Measurements from ENCODE around the gene GPC6. TPM values are rescaled to one million over a fixed set of nuclear protein-coding genes. Genes with fewer than 3 reads are reported as not detected.

Gene GPC6
- total RNA-seq, 1 experiment from 2014 or later: 0.22 TPM

DNA sequence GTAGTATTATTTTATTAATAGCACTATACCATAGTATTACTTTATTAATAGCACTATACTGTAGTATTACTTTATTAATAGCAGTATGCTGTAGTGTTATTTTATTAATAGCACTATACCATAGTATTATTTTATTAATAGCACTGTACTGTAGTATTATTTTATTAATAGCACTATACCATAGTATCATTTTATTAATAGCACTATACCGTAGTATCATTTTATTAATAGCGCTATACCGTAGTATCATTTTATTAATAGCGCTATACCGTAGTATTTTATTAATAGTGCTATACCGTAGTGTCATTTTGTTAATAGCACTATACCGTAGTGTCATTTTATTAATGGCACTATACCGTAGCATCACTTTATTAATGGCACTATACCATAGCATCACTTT, 191.8 kb downstream of the GPC6 start:
- ChIA-PET CTCF (no interaction called here), POLR2A (no interaction called here), RAD21 (ENCODE audit: low non-redundant PET in 1 of 2, low total read pairs in 2 of 2, uncharacterized antibody in 2 of 2, unreplicated experiment in 2 of 2) (no interaction called here)
- no peaks in the 10 kb centered on the region for H3K79me2 ChIP-seq (ENCODE audit: insufficient read depth, low read length)
- TF ChIP-seq SP1 (IDR thresholded peaks at IDR 0.05; ENCODE audit: low read depth): no peak
- no peak for TF ChIP-seq ZNF274 (IDR thresholded peaks at IDR 0.05; ENCODE audit: low read depth, low read length)
- no peak for TF ChIP-seq POLR2AphosphoS5 (IDR thresholded peaks at IDR 0.05; ENCODE audit: low read depth, low read length)
- TF ChIP-seq YY1 (IDR thresholded peaks at IDR 0.05; ENCODE audit: extremely low read depth, insufficient replicate concordance, low read depth, low read length): no peak
- no peak for TF ChIP-seq CBX3 (IDR thresholded peaks at IDR 0.05; ENCODE audit: low read depth)
- TF ChIP-seq ELF1 (IDR thresholded peaks at IDR 0.05; ENCODE audit: borderline replicate concordance, low read depth): no peak
- TF ChIP-seq EGR1 (IDR thresholded peaks at IDR 0.05; ENCODE audit: low read depth): no peak
- TF ChIP-seq SIN3A (IDR thresholded peaks at IDR 0.05; ENCODE audit: low read depth): no peak
- no peak for TF ChIP-seq POLR2A (IDR thresholded peaks at IDR 0.05; ENCODE audit: borderline replicate concordance, extremely low read depth, insufficient read depth, insufficient read length)
- no peak for TF ChIP-seq FOSL1 (IDR thresholded peaks at IDR 0.05; ENCODE audit: low read depth)
- intact Hi-C loops (cut with micrococcal nuclease): no loop called here
- no TSS peak for BruUV-seq (replicated peaks)
- no peaks in the 10 kb centered on the region for H3K36me3 ChIP-seq (ENCODE audit: control insufficient read depth in 1 of 2, insufficient read depth in 2 of 2, low read length in 2 of 2)
- no peak for DNase-seq (ENCODE audit: low read depth, low spot score)
- H3K4me1 ChIP-seq (ENCODE audit: control insufficient read depth in 1 of 2, insufficient read depth in 2 of 2, low read length in 2 of 2): no peaks in the 10 kb centered on the region
- ATAC-seq: no peak
- no peak overlapping the region for H3K4me3 ChIP-seq (replicated peaks in 1 of 2; ENCODE audit: low read depth in 1 of 2, low read length in 2 of 2)
- H3K27ac ChIP-seq (ENCODE audit: low read depth, low read length): no peak overlapping the region
- peaks cover 18 to 22% of the 10 kb centered on the region in 2 experiments; a peak in 2 of 4 replicates for H3K9me3 ChIP-seq (ENCODE audit: control insufficient read depth in 1 of 2, insufficient read depth in 1 of 2, low read depth in 1 of 2, low read length in 2 of 2)
- H4K20me1 ChIP-seq (ENCODE audit: insufficient read depth): no peaks in the 10 kb centered on the region
- H2AFZ ChIP-seq (ENCODE audit: low read depth, low read length, poor library complexity, severe bottlenecking): no peak overlapping the region
- H3K27me3 ChIP-seq (ENCODE audit: insufficient read depth, low read length): no peaks in the 10 kb centered on the region
- no peak overlapping the region for H3K4me2 ChIP-seq (ENCODE audit: low read length)
- no peaks in the 10 kb centered on the region for H3K9me2 ChIP-seq (ENCODE audit: insufficient read depth)
- no peak overlapping the region for H3K9ac ChIP-seq (ENCODE audit: low read length)

DNA sequence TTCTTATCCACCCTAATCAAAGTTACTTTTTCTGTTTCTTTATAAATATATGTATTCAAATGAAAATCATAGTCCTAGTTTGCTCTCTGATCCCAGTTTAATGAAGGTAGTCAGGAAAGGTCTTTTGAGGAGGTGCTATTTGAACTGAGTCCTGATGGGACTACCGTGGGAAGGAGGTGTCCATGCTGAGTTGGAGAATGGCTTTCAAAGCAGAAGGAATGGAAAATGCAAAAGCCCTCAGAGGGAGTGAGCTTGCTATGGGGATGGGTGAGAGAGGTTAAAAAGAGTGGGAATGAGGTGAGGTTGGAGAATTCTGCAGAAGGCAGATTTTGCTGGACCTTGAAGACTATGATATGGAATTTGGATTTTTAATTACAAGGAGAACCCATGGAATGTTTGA, 193.6 kb downstream of the GPC6 start:
- Histone ChIP-seq H3K4me3 (replicated peaks in 1 of 2; ENCODE audit: low read depth in 1 of 2, low read length in 2 of 2) (no peak overlapping the region), H3K36me3 (ENCODE audit: control insufficient read depth in 1 of 2, insufficient read depth in 2 of 2, low read length in 2 of 2) (no peaks in the 10 kb centered on the region), H3K27ac (ENCODE audit: low read depth, low read length) (no peak overlapping the region), H3K79me2 (ENCODE audit: insufficient read depth, low read length) (no peaks in the 10 kb centered on the region), H4K20me1 (ENCODE audit: insufficient read depth) (no peaks in the 10 kb centered on the region), H3K4me2 (ENCODE audit: low read length) (no peak overlapping the region), H3K9me3 (ENCODE audit: control insufficient read depth in 1 of 2, insufficient read depth in 1 of 2, low read depth in 1 of 2, low read length in 2 of 2) (peaks cover 16 to 21% of the 10 kb centered on the region in 2 experiments; a peak in 2 of 4 replicates), H3K9ac (ENCODE audit: low read length) (no peak overlapping the region), H3K4me1 (ENCODE audit: control insufficient read depth in 1 of 2, insufficient read depth in 2 of 2, low read length in 2 of 2) (no peaks in the 10 kb centered on the region), H2AFZ (ENCODE audit: low read depth, low read length, poor library complexity, severe bottlenecking) (no peak overlapping the region), H3K9me2 (ENCODE audit: insufficient read depth) (no peaks in the 10 kb centered on the region), H3K27me3 (ENCODE audit: insufficient read depth, low read length) (no peaks in the 10 kb centered on the region)
- RAD21 ChIA-PET (ENCODE audit: low non-redundant PET in 1 of 2, low total read pairs in 2 of 2, uncharacterized antibody in 2 of 2, unreplicated experiment in 2 of 2): no interaction called here
- DNase-seq (ENCODE audit: low read depth, low spot score) (no peak), ATAC-seq (no peak)
- CTCF ChIA-PET: no interaction called here
- POLR2A ChIA-PET: no interaction called here
- TF ChIP-seq CBX3 (IDR thresholded peaks at IDR 0.05; ENCODE audit: low read depth): no peak
- TF ChIP-seq EZH2phosphoT487 (IDR thresholded peaks at IDR 0.05; ENCODE audit: borderline replicate concordance): no peak
- no peak for TF ChIP-seq SIN3A (IDR thresholded peaks at IDR 0.05; ENCODE audit: low read depth)
- TF ChIP-seq, protein P1, sequence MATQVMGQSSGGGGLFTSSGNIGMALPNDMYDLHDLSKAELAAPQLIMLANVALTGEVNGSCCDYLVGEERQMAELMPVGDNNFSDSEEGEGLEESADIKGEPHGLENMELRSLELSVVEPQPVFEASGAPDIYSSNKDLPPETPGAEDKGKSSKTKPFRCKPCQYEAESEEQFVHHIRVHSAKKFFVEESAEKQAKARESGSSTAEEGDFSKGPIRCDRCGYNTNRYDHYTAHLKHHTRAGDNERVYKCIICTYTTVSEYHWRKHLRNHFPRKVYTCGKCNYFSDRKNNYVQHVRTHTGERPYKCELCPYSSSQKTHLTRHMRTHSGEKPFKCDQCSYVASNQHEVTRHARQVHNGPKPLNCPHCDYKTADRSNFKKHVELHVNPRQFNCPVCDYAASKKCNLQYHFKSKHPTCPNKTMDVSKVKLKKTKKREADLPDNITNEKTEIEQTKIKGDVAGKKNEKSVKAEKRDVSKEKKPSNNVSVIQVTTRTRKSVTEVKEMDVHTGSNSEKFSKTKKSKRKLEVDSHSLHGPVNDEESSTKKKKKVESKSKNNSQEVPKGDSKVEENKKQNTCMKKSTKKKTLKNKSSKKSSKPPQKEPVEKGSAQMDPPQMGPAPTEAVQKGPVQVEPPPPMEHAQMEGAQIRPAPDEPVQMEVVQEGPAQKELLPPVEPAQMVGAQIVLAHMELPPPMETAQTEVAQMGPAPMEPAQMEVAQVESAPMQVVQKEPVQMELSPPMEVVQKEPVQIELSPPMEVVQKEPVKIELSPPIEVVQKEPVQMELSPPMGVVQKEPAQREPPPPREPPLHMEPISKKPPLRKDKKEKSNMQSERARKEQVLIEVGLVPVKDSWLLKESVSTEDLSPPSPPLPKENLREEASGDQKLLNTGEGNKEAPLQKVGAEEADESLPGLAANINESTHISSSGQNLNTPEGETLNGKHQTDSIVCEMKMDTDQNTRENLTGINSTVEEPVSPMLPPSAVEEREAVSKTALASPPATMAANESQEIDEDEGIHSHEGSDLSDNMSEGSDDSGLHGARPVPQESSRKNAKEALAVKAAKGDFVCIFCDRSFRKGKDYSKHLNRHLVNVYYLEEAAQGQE (IDR thresholded peaks at IDR 0.05; ENCODE audit: low read depth): no peak
- no peak for TF ChIP-seq SP1 (IDR thresholded peaks at IDR 0.05; ENCODE audit: low read depth)
- TF ChIP-seq, protein P2, sequence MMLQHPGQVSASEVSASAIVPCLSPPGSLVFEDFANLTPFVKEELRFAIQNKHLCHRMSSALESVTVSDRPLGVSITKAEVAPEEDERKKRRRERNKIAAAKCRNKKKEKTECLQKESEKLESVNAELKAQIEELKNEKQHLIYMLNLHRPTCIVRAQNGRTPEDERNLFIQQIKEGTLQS (IDR thresholded peaks at IDR 0.05): no peak
- no TSS peak for BruUV-seq (replicated peaks)
- intact Hi-C loops (cut with micrococcal nuclease): no loop called here
